H9 (cell line): ENCODE data around the gene IGLL1. TPM values are rescaled to one million over a fixed set of nuclear protein-coding genes. Genes with fewer than 3 reads are reported as not detected.

Experiments
- DNase-seq: peaks from one replicate; pipeline ENCODE4 v3.0.0-alpha.2; 2017
- H2AFZ ChIP-seq: one replicate; pipeline ENCODE4 v1.6.1; 2013; ENCODE audit warnings: mild to moderate bottlenecking, low read length, control low read depth, moderate library complexity
- H2AK5ac ChIP-seq: 2 replicates; pipeline ENCODE4 v1.6.1; 2013; ENCODE audit warnings: low read length, control low read depth, mixed read lengths; ENCODE audit not compliant: insufficient read length
- H2BK120ac ChIP-seq: one replicate; pipeline ENCODE4 v1.6.1; 2013; ENCODE audit warnings: low read depth, mild to moderate bottlenecking, low read length, control low read depth, inconsistent platforms; ENCODE audit not compliant: poor library complexity, severe bottlenecking
- H2BK12ac ChIP-seq: 2 replicates; pipeline ENCODE4 v1.6.1; 2013; ENCODE audit warnings: low read length, control low read depth, mixed read lengths, low read depth; ENCODE audit not compliant: insufficient read length
- H2BK15ac ChIP-seq: 2 replicates; pipeline ENCODE4 v1.6.1; 2013; ENCODE audit warnings: low read depth, low read length, control low read depth
- H2BK20ac ChIP-seq: one replicate; pipeline ENCODE4 v1.6.1; 2013; ENCODE audit warnings: low read depth, mild to moderate bottlenecking, low read length, control low read depth, inconsistent platforms; ENCODE audit not compliant: poor library complexity, severe bottlenecking
- H2BK5ac ChIP-seq: 2 replicates; pipeline ENCODE4 v1.6.1; 2013; ENCODE audit warnings: low read length, control low read depth, mixed read lengths; ENCODE audit not compliant: insufficient read length
- H3K14ac ChIP-seq: 2 replicates; pipeline ENCODE4 v1.6.1; 2013; ENCODE audit warnings: low read length, control low read depth; ENCODE audit not compliant: insufficient read depth
- H3K18ac ChIP-seq: 2 replicates; pipeline ENCODE4 v1.6.1; 2013; ENCODE audit warnings: low read depth, mild to moderate bottlenecking, mixed read lengths, low read length, control low read depth; ENCODE audit not compliant: insufficient read length
- H3K23ac ChIP-seq: 2 replicates; pipeline ENCODE4 v1.6.1; 2013; ENCODE audit warnings: low read length, control low read depth, mixed read lengths, low read depth; ENCODE audit not compliant: insufficient read length
- H3K23me2 ChIP-seq: 2 replicates; pipeline ENCODE4 v1.6.1; 2013; ENCODE audit warnings: low read depth, mild to moderate bottlenecking, mixed read lengths, low read length, control low read depth; ENCODE audit not compliant: insufficient read length, poor library complexity, severe bottlenecking
- H3K27ac ChIP-seq: 2 replicates; pipeline ENCODE4 v1.5.1; 2013; ENCODE audit warnings: low read length, control low read depth, mixed read lengths, low read depth; ENCODE audit not compliant: insufficient read length
- H3K27me3 ChIP-seq: 2 replicates; pipeline ENCODE4 v1.6.1; 2013; ENCODE audit warnings: low read length, control low read depth, inconsistent platforms; ENCODE audit not compliant: insufficient read depth
- H3K4ac ChIP-seq: 2 replicates; pipeline ENCODE4 v1.6.1; 2013; ENCODE audit warnings: low read depth, mild to moderate bottlenecking, control low read depth, inconsistent platforms, low read length, moderate library complexity
- H3K4me1 ChIP-seq: 2 replicates; pipeline ENCODE4 v1.6.1; 2013; ENCODE audit warnings: low read length, control low read depth, inconsistent platforms; ENCODE audit not compliant: insufficient read depth
- H3K4me2 ChIP-seq: 2 replicates; pipeline ENCODE4 v1.6.1; 2013; ENCODE audit warnings: low read length, control low read depth, mixed read lengths; ENCODE audit not compliant: insufficient read length, insufficient read depth
- H3K56ac ChIP-seq: 2 replicates; pipeline ENCODE4 v1.6.1; 2013; ENCODE audit warnings: low read depth, mild to moderate bottlenecking, mixed read lengths, low read length, control low read depth; ENCODE audit not compliant: insufficient read length
- H3K79me1 ChIP-seq: 2 replicates; pipeline ENCODE4 v1.6.1; 2013; ENCODE audit warnings: low read depth, mild to moderate bottlenecking, moderate library complexity, low read length, control low read depth, inconsistent platforms; ENCODE audit not compliant: insufficient read depth, poor library complexity, severe bottlenecking
- H3K79me2 ChIP-seq: 2 replicates; pipeline ENCODE4 v1.6.1; 2013; ENCODE audit warnings: low read length, control low read depth, inconsistent platforms; ENCODE audit not compliant: insufficient read depth
- H3K9ac ChIP-seq: 2 replicates; pipeline ENCODE4 v1.6.1; 2013; ENCODE audit warnings: low read length, control low read depth, mixed read lengths; ENCODE audit not compliant: insufficient read length; ENCODE audit errors: extremely low read depth
- H3K9me3 ChIP-seq: one replicate; pipeline ENCODE4 v1.6.1; 2013; ENCODE audit warnings: low read depth, low read length, inconsistent platforms; ENCODE audit not compliant: control insufficient read depth
- H3T11ph ChIP-seq: one replicate; pipeline ENCODE4 v1.6.1; 2013; ENCODE audit warnings: mild to moderate bottlenecking, low read length, control low read depth, inconsistent platforms
- H4K20me1 ChIP-seq: one replicate; pipeline ENCODE4 v1.6.1; 2013; ENCODE audit not compliant: control insufficient read depth, insufficient read length, insufficient read depth
- H4K5ac ChIP-seq: 2 replicates; pipeline ENCODE4 v1.6.1; 2013; ENCODE audit warnings: low read depth, mild to moderate bottlenecking, mixed read lengths, low read length, control low read depth; ENCODE audit not compliant: insufficient read length
- H4K8ac ChIP-seq: replicated peaks from 2 replicates; pipeline ENCODE4 v1.6.1; 2013; ENCODE audit warnings: low read length, control low read depth, mixed read lengths, low read depth; ENCODE audit not compliant: insufficient read length
- H4K91ac ChIP-seq: 2 replicates; pipeline ENCODE4 v1.6.1; 2013; ENCODE audit warnings: low read depth, mild to moderate bottlenecking, moderate library complexity, mixed read lengths, low read length, control low read depth; ENCODE audit not compliant: insufficient read length
- H3K27ac Mint-ChIP-seq, 3 experiments: 2 replicates in 2 of 3; 3 replicates in 1 of 3; pipeline ENCODE4 v1.8.0; 2020 to 2021; ENCODE audit warnings: mixed read lengths in 3 of 3, mild to moderate bottlenecking in 1 of 3, moderate library complexity in 1 of 3
- H3K27me3 Mint-ChIP-seq: 2 replicates; pipeline ENCODE4 v1.8.0; 2021; ENCODE audit warnings: low read depth, mild to moderate bottlenecking, moderate library complexity, mixed read lengths
- H3K36me3 Mint-ChIP-seq, 3 experiments: 2 replicates in 2 of 3; 3 replicates in 1 of 3; pipeline ENCODE4 v1.8.0; 2020 to 2021; ENCODE audit warnings: low read depth in 3 of 3, mixed read lengths in 3 of 3; ENCODE audit not compliant: insufficient read depth in 1 of 3
- H3K4me1 Mint-ChIP-seq, 2 experiments: 2 replicates each; pipeline ENCODE4 v1.8.0; 2020; ENCODE audit warnings: mixed read lengths in 2 of 2
- H3K4me3 Mint-ChIP-seq, 2 experiments: 2 replicates in 1 of 2; 3 replicates in 1 of 2; pipeline ENCODE4 v1.8.0; 2020 to 2021; ENCODE audit warnings: mild to moderate bottlenecking in 2 of 2, mixed read lengths in 2 of 2, moderate library complexity in 1 of 2
- H3K9me3 Mint-ChIP-seq, 2 experiments: 2 replicates in 1 of 2; 3 replicates in 1 of 2; pipeline ENCODE4 v1.8.0; 2020; ENCODE audit warnings: mild to moderate bottlenecking in 2 of 2, mixed read lengths in 2 of 2, moderate library complexity in 1 of 2
- WGBS: extraction: QIAGEN DNeasy Blood & Tissue Kit; methylation state at CpG from one replicate; pipeline ENCODE4 v1.1.7; 2013; ENCODE audit warnings: missing lambda C conversion rate, low lambda C conversion rate, mixed read lengths; ENCODE audit not compliant: insufficient read length; ENCODE audit errors: extremely low coverage; 5-methylcytosine and 5-hydroxymethylcytosine counted together
- total RNA-seq: library from RNA; stranded (reverse); gene quantifications from 2 replicates; pipeline ENCODE4 v1.2.1, GENCODE V29; 2021
- TF ChIP-seq, protein P1 (sequence below): fragments of 200-600 bp; sonication (generic); conservative IDR thresholded peaks from 3 replicates; pipeline ENCODE4 v1.8.0; 2021; ENCODE audit warnings: antibody characterized with exemption, mild to moderate bottlenecking

Gene IGLL1
- total RNA-seq, 1 experiment from 2014 or later, result not detected

DNA sequence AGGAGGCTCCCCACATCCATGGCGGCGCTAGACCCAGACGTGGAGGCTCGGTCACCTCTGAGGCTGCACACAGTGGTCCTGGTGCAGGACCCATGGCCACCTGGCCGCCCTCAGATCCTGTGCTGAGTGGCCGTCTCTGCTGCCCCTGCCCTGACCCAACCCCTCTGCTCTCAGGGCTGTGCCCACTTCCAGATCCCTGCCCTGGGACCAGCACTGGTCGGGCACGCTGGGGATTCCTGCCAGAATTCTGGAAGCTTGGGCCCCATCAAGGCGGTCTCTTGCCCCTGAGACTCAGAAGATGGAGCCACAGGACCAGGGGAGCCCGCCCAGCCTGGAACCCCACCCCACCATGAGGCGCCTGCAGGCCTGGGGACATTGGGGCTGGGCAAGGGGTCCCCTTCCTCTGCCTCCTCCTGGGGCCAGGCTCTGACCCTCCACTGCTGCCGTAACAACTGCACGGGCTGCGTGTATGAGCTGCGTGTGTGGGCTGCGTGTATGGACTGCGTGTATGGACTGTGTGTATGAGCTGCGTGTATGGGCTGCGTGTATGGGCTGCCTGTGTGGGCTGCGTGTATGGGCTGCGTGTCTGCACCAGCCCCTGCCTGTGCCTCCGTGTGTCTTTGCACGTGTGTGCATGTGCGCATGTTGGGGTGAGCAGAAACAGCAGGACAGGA, 48.7 kb downstream of the IGLL1 start:
- H3K9me3 Mint-ChIP-seq, result no peaks in the 10 kb centered on the region; a peak in 2 of 5 replicates
- no peaks in the 10 kb centered on the region for H3K79me2 ChIP-seq
- TF ChIP-seq, protein P1, sequence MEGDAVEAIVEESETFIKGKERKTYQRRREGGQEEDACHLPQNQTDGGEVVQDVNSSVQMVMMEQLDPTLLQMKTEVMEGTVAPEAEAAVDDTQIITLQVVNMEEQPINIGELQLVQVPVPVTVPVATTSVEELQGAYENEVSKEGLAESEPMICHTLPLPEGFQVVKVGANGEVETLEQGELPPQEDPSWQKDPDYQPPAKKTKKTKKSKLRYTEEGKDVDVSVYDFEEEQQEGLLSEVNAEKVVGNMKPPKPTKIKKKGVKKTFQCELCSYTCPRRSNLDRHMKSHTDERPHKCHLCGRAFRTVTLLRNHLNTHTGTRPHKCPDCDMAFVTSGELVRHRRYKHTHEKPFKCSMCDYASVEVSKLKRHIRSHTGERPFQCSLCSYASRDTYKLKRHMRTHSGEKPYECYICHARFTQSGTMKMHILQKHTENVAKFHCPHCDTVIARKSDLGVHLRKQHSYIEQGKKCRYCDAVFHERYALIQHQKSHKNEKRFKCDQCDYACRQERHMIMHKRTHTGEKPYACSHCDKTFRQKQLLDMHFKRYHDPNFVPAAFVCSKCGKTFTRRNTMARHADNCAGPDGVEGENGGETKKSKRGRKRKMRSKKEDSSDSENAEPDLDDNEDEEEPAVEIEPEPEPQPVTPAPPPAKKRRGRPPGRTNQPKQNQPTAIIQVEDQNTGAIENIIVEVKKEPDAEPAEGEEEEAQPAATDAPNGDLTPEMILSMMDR, result no peak
- DNase-seq, result peak; percentile 12
- H3K9ac ChIP-seq, result no peak overlapping the region
- H2BK5ac ChIP-seq, result no peak overlapping the region
- no peak overlapping the region; a peak in 1 of 7 replicates for H3K27ac Mint-ChIP-seq
- H3K4me2 ChIP-seq, result no peak overlapping the region
- no peaks in the 10 kb centered on the region for H3K9me3 ChIP-seq
- H3K23me2 ChIP-seq, result peaks cover 3% of the 10 kb centered on the region
- no peak overlapping the region for H2BK20ac ChIP-seq
- no peak overlapping the region for H3K4me3 Mint-ChIP-seq
- no peaks in the 10 kb centered on the region; a peak in 1 of 7 replicates for H3K36me3 Mint-ChIP-seq
- H2BK12ac ChIP-seq, result no peak overlapping the region
- no peak overlapping the region for H3K14ac ChIP-seq
- no peak overlapping the region for H4K91ac ChIP-seq
- H4K5ac ChIP-seq, result no peak overlapping the region
- H4K8ac ChIP-seq, result no peak overlapping the region
- H3T11ph ChIP-seq, result no peak overlapping the region
- H3K56ac ChIP-seq, result no peak overlapping the region
- peaks cover 46 to 58% of the 10 kb centered on the region in 2 experiments for H3K4me1 Mint-ChIP-seq
- WGBS, result no CpG with 5 or more reads among the region's 24 CpGs
- H2AK5ac ChIP-seq, result no peak overlapping the region
- H3K18ac ChIP-seq, result no peak overlapping the region
- peaks cover 13% of the 10 kb centered on the region; the same call in 1 of the 2 replicates for H3K4me1 ChIP-seq
- H3K27ac ChIP-seq, result no peak overlapping the region
- H2BK120ac ChIP-seq, result no peak overlapping the region
- H3K27me3 ChIP-seq, result no peaks in the 10 kb centered on the region; the same call in 1 of the 2 replicates
- no peak overlapping the region for H2AFZ ChIP-seq
- H3K27me3 Mint-ChIP-seq, result peaks cover 53% of the 10 kb centered on the region
- no peaks in the 10 kb centered on the region for H4K20me1 ChIP-seq
- H3K4ac ChIP-seq, result no peak overlapping the region
- H3K23ac ChIP-seq, result no peak overlapping the region
- no peaks in the 10 kb centered on the region for H3K79me1 ChIP-seq
- no peak overlapping the region for H2BK15ac ChIP-seq
